Measurements from ENCODE around the gene PRADC1.

Gene PRADC1

DNA sequence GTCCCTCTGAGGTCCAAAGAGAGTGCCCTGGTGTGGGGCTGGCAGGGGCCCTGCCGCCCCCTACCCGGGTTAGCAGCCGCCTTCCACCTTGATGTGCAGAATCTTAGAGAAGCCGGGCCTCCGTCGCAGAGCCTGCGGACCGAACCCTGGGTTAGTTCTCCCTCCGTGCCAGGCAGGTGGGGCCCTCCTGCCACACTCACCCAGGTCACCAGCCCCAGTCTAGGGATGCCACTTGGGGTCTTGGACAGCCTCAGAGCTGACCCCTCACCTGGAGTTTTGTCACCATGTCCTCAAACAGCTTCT is 25.8 kb upstream of the PRADC1 start:
- no peak for DNase-seq (ENCODE audit: low read depth)

DNA sequence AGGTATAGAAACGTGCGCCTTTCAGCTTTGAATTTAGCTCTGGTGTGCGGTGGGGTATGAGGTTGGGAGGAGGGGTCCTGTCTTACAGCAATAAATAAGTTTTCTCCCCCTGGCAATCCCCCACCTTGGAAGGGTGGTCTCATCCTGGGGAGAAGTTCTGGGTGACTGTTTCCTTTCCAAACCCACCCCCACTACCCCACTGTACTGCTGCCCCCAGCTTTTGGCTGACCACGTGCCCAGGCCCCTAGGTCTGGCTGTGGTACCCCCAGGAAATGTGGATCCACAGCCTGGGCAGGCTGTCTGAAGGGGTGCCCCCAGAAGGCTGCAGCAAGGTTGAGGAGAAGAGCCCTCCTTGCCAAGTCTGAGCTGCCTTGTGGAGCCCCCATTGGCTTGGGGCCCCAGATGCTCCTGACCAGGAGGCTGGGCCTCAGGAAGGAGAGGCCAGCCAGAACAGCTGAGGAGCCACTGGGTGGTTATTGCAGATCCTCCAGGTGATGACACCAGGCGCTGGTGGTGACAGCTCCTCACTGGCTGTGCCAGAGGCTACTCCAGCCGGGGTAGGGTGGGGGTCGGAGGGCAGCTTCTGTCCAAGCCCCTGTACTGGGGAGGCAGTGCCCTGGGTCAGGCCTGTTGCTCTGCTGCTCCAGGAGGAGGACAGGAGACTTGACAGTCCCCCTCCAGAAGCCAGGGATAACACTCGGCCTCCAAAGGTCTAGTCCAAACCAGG is 25.3 kb upstream of the PRADC1 start:
- no peak for DNase-seq (ENCODE audit: low read depth)

DNA sequence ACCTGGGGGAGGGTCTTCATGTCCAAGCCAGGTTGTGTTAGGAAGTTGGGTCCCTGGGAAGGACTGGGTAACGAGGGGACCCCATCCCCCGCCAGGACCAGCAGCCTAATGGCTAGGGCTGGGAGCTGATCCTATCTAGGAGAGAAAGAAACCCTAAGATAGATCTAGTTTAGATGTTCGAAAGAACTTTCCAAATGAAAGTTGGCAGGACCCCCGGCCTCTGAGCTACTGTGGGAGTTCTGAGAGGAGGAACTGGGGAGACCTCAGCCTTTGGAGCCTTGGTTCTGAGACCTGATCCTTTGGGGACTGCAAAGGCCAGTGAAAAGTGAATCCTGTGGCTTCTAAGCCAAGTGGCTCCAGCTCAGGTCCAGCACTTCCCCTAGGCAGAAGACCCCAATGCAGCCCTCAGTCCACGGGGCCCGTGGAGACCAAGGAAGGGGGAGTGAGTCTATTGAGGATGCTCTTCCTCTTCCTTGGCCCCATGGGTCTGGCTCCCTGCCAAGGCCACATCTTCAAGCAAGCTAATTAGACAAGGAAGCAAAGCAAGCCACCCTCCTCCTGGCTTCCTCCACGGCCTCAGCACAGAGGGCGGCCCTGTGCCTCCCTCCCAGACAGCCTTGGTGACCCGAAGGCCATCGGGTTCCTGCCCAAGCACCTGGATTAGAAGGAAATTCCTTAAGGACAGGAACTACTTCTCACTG is 24.5 kb upstream of the PRADC1 start:
- no peak for DNase-seq (ENCODE audit: low read depth)

DNA sequence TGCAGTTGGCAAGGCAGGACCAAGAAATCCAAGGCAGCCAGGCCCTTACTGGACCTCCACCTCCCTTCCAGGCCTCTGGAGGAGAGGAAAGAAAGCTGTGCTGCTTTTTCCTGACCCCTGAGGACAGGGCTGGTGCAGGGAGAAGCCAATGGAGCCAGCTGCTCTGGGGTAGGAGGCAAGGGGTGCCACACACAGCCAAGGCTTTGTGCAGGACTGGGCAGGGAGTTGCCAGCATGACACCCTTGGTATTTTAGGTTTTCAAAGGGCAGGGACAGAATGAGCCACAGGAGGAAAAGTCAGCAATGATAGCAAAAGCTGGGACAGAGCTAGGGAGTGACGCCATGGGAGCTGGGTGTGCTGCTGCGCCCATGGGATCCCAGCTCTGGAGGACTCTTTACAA is 24.0 kb upstream of the PRADC1 start:
- no peak for DNase-seq (ENCODE audit: low read depth)

DNA sequence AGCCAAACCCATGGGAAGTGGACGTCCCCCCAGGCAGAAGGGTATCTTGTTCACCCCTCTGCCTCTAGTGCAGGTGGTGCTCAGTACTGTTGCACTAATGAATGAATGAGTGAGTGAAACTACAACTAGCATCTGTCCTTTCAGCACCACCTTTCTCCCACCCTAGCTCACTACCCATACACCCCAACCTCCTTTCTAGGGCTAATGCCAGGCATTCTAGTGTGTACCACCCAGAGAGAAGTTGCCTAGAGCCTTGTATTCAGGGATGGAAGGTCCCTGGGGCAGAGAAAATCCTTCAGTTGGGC is 23.5 kb upstream of the PRADC1 start:
- DNase-seq (ENCODE audit: low read depth): no peak

DNA sequence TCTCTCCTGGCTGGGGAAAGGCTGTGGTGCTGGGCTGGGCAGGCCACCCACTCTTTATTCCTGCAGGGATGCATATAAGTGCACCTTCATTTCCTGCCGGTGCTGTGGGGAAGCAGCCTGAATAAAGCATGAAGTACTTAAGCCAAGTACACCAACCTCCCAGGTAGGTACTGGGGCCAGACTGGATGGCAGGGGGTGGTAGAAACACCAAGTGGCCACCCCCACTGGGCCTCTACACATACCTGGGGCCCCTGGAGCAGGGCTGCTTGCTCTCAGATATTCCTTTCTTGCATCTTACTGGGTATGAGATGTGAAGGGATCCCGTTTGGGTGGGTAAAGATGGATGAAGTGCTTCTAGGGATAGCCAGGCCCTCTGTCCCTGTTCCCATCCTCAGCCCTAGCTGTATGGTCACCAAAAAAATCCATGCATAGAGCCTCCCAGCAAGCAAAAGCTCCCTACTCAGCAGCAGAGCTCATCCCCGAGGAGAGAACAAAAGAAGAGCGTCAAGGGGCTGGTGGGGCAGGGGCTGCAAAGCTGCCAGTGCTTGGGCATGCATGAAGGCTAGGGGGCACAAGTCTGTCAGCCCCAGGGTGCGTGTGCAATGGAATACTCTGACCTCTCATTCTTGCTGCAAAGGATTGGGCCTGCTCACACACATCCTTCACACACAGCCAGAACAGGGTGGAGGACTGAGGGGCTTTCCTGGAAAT is 23.0 kb upstream of the PRADC1 start:
- DNase-seq (ENCODE audit: low read depth): no peak

DNA sequence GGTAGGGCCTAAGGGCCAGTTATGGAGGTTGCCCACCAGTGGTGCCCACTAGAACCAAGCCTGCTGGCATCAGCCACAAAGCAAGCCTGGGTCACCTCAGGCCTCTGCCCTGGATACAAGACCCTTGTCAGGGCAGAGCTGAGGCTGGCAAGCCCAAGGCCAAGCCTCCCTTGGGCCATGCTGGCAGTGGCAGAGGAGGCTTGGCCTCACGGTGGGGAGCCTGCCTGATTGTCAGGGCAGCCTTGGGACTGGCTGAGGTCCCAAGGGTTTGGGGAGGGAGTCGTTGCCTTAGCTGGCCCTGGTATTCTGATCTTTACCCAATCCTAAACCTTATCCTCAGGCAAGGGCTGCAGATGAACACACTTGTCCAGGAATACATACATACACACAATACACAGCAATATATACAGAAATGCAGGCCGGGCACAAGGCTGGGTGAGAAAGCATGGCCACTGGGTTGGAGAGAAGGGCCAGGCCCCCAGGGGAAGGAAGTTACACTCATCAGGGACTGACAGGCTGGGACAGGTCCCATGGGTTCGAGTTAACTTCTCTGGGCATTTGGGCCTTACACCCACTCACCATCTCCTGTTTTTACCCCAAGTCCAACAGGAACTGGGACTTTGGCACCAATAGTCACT is 22.1 kb upstream of the PRADC1 start:
- DNase-seq (ENCODE audit: low read depth): no peak

DNA sequence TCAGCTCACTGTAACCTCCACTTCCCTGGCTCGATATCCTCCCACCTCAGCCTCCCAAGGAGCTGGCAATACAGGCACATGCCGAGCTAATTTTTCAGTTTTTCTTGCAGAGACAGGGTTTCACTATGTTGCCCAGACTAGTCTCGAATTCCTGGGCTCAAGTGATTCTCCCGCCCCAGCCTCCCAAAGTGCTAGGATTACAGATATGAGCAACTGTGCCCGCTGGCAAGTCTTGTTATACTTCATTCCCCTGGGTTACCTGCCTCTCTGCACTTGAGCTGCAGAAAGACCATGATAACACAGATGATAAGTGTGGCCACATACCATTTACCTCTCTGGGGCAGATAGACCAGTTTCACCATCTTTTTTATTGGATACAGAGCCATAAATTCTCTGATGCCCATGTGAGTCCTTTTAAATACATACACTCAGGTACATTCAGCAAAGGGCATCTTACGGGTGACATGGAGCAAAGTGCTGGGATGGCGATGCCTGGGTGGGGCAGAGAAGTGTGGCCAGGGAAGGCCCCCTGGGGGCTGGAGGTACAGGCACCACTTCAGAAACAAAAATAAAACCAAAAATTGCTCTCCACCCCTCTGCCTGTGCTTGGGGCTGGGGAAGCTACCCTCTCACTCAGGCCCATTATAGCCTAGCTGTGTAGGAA is 21.4 kb upstream of the PRADC1 start:
- no peak for DNase-seq (ENCODE audit: low read depth)

DNA sequence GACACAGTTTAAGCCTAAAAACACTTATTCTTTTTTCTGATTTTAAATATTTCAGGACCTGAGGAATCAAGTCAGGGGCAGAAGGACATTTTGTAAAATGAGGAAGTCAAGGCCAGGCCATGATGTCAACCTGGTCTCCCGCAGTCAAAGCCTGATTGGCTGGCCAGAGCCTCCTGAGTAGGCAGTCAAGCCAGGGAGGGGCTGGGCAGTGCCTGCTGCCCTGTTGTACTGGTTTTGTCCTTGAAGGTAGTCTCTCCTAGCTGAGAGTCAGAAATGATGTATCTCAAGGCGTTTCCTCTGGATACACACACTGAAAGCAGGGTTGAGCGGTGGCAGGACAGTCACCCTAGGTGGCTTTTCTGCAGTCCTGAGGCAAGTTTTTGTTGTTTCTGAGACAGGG is 20.9 kb upstream of the PRADC1 start:
- DNase-seq (ENCODE audit: low read depth): no peak

DNA sequence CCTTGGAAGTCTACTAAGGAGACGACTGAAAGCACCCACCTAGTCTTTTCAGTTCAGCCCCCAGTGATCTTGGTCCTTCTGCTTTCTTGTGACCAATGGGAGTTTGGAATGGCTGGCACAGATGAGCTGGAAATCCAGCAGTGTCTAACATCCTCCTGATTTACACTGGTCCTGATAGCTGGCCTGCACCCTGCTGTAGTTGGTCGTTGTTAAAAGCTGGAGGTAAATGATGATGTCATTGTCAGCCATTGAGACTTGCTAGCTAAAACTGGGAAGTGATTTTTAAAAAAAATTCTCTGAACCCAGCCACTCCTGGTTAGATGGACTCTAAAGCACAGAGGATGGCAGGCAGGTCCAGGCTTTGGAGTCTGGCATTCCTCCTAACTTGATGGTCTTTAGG is 20.4 kb upstream of the PRADC1 start:
- no peak for DNase-seq (ENCODE audit: low read depth)

DNA sequence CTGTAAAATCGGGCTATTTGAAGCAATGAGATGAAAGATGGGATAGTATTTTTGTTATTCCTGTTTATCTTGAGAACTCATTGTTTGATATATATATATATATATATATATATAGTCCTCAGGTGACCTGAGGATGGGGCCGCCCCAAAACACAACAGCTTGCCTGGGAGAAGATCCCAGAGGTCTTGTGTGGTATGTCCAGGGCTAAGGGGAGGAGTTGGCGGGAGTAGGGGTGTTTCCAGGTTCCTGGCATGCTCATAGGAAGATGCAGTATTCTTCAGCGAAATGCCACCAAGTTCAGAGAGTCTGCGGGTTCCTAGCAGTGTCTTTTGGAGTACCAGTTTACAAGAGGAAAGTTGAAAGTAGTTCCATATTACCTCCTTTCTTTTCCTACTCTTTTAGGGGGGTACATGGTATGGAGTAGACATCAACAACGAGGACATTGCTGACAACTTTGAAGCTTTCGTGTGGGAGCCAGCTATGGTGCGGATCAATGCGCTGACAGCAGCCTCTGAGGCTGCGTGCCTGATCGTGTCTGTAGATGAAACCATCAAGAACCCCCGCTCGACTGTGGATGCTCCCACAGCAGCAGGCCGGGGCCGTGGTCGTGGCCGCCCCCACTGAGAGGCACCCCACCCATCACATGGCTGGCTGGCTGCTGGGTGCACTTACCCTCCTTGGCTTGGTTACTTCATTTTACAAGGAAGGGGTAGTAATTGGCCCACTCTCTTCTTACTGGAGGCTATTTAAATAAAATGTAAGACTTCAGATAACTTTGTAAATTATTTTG is 19.4 kb upstream of the PRADC1 start:
- no peak for DNase-seq (ENCODE audit: low read depth)

DNA sequence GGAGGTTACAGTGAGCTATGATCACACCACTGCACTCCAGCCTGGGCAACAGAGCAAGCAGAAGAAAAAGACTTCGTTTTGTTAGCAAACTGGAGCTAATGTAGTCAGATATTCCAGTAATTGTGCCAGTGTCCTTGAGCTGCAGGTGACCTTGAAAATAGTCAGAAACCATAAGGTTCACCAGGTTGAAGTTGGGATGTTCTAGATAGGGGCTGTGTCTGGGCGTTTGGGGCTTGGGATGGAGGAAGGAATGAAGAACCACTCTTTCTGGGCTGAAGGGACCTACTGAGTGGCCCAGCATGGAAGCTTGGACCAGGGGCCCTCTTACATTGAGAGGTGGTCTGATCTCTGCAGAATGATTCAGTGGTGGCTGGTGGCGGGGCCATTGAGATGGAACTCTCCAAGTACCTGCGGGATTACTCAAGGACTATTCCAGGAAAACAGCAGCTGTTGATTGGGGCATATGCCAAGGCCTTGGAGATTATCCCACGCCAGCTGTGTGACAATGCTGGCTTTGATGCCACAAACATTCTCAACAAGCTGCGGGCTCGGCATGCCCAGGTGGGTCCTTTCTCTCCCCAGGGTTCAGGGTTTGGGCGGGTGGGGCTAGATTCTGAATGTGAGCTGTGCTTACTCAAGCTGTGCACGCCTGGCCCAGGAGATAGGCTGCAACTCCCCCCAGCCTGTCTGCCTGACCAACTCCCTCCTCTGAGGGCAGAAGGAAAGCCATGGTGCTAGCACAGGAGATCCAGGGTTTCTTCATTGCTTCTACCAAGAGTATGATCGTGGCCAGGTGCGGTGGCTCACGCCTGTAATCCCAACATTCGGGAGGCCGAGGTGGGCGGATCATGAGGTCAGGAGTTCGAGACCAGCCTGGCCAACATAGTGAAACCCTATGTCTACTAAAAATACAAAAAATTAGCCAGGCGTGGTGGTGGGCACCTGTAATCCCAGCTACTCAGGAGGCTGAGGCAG is 18.1 kb upstream of the PRADC1 start:
- DNase-seq (ENCODE audit: low read depth): no peak

DNA sequence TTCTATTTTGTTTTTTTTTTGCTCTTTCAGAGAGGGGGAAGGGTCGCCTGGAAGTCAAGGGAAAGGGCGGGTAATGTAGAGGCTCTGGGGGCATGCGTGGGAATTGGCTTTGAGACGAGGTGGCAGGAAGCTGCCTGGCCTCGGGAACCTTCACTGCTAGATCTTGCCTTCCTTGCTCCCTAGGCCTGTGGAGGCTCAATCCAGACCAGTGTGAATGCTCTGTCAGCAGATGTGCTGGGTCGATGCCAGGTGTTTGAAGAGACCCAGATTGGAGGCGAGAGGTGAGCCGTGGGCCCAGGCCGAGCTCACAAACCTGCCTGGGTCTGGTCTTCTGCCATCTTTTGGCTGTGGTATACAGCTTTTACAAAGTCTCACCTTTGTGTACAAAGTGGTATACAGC is 16.6 kb upstream of the PRADC1 start:
- no peak for DNase-seq (ENCODE audit: low read depth)

DNA sequence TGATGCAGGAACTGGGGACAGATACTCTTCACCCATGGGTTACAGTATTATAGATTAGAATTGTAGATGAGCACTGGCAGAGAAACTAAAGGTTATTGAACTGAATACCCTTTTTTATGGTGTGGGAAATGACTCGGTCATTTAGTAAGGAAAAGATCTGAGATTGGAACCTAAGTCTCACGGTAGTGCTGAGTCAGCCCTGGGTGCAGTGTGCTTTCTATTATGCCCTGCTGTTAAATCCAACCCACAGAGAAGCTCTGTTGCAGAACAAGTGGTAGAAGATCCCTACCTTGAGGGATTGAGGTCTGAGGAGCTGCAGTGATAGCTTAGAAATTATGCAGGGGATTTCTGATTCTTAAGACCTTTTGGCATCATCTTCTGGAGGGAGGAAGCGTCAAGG is 13.8 kb upstream of the PRADC1 start:
- no peak for DNase-seq (ENCODE audit: low read depth)

DNA sequence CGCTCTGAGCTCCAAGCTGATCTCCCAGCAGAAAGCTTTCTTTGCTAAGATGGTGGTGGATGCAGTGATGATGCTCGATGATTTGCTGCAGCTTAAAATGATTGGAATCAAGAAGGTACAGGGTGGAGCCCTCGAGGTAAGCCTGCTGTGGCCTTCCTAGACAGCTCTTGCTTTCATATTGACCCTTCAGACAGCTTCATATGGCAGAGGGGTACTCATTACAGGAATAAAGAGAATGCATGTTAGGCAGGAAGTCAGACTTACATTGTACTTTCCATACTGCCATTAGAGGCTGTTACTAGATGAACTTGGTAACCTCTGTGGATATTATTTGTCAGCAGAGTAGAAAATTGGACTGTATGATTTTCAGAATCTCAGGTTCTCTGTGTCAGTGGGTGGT is 11.5 kb upstream of the PRADC1 start:
- DNase-seq (ENCODE audit: low read depth): no peak

DNA sequence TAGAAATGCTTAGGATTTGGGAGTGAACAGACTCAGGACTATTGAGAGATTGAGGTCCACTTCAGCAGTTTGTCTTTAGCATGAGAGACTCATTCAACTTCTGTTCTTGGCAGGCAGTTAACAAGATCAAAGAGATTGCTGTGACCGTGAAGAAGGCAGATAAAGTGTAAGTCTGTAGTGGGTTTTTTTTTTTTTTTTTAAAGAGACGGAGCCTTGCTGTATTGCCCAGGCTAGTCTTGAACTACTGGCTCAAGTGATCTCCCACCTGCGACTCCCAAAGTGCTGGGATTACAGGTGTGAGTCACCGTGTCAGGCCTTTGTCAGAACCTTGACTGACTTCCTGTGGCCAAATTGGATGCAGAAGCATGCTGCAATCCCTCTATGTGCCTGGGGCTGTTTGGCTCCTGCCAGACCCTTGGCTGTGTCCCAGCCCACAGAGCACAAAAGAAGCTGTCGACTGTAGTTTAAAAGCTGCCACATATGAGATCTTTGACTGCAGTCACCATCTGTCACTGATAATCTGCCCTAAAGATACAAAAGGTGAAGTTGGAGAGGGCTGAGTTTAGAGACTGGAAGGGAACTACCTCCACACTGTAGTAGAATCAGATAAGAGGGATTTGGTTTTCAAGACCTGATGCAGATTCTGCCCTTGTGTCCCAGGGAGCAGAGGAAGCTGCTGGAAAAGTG is 11.0 kb upstream of the PRADC1 start:
- DNase-seq (ENCODE audit: low read depth): peak; percentile 76

DNA sequence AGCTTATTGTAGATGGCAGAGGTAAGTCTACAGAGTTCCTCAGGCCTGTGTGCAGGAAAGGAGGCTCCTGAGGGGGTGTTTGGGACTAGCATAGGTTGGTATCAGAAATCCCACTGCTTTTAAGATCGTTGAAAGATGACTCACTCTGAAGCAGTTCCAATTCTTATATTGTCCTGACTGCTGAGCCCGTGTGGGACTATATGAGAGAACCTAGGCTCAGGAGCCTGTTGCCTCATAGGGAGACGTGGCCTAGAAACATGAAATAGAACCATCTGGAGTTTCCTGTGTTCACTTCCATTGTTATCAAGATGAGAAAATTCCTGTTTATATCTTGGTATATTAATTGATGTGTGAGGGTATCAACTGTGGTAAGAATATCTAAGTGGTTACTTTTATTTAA is 6.7 kb upstream of the PRADC1 start:
- DNase-seq (ENCODE audit: low read depth): peak; percentile 90

DNA sequence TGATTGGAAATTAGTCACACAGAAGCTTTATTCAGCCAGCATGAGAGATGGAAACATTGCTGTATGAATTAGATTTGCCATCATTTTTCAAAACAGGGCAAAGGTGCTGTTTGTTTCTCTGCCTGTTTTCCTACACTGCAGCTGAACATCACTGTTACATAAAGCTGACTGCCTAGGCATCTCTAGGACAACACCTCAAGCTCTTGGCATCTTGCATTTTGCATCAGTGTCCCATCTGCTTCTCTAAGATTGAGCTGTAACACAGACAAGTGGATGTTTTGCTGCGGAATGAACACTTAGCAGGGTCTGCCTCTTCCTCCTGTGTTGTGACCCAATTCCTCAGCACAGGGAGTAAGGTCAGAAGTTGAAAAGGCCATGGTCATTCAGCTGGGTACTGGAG is 5.9 kb upstream of the PRADC1 start:
- DNase-seq (ENCODE audit: low read depth): no peak

DNA sequence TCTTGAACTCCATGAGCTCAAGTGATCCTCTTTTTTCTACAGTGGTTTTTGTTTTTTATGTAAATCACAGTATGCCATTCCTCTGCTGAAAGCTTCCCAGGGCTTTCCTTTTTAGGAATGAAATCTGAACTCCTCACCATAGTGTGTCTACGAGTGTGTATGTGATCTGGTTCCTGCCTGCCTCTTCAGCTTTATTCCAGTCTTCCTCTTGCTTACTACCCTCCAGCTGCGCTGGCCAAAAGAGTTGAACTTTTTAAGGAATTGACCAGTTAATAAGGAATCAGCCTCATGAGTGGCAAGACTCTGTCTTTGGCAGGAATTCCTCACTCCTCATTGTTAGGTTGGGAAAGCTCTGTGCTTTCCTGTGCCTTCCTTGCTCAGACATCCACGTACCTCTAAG is 5.1 kb upstream of the PRADC1 start:
- no peak for DNase-seq (ENCODE audit: low read depth)

DNA sequence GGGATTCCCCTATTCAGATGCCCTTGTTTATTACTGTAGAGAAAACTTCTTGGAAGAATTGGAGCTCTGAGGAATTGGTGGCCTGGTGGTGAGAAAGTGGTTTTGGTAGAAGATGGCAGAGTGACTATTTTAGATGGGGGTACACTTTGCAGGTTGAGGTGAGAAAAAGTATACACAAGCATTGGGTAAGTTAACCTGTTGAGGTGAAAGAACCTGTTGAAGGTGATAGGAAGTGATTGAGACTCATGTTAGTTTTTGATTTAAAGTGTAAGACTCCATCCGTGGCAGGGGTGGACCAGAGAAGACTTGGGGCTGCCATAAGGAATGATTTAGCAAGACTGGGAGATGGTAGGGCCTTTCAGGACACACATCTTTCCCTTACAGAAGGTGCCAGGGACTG is 4.1 kb upstream of the PRADC1 start:
- no peak for DNase-seq (ENCODE audit: low read depth)

Data from iris pigment epithelial cell (primary cell).